HepG2 (cell line): Measurements from ENCODE around the gene MRPL3. TPM values are rescaled to one million over a fixed set of nuclear protein-coding genes. Genes with fewer than 3 reads are reported as not detected.

Experiments used
- CCDC6 ChIP-seq: sonication (generic); formaldehyde crosslinking; IDR thresholded peaks from 2 replicates; pipeline ENCODE4 v1.8.1; 2022; ENCODE audit warnings: mild to moderate bottlenecking, missing genetic modification reagents, moderate library complexity
- FOXC1 ChIP-seq: sonication (generic); formaldehyde crosslinking; IDR thresholded peaks from 2 replicates; pipeline ENCODE4 v1.8.0; 2022; ENCODE audit warnings: mild to moderate bottlenecking, missing genetic modification reagents, borderline replicate concordance
- MEIS2 ChIP-seq: sonication (generic); formaldehyde crosslinking; IDR thresholded peaks from 2 replicates; pipeline ENCODE4 v1.9.0; 2021; ENCODE audit warnings: mild to moderate bottlenecking, missing genetic modification reagents
- NKX3-1 ChIP-seq: sonication (generic); formaldehyde crosslinking; IDR thresholded peaks from 2 replicates; pipeline ENCODE4 v1.5.0; 2020; ENCODE audit warnings: missing genetic modification reagents
- NONO ChIP-seq, 2 experiments: fragments of 450-650 bp in 1 of 2; sonication (generic) in 1 of 2; formaldehyde crosslinking in 1 of 2; IDR thresholded peaks in 1 of 2; conservative IDR thresholded peaks in 1 of 2; 2 replicates each; pipeline versions ENCODE4 v1.6.1 to v1.8.0; 2017 to 2022; ENCODE audit warnings: mild to moderate bottlenecking in 1 of 2, missing genetic modification reagents in 1 of 2, moderate library complexity in 1 of 2
- PAX8 ChIP-seq: sonication (generic); formaldehyde crosslinking; IDR thresholded peaks from 2 replicates; pipeline ENCODE4 v1.8.0; 2022; ENCODE audit warnings: mild to moderate bottlenecking, missing genetic modification reagents, borderline replicate concordance
- SAP130 ChIP-seq: IDR thresholded peaks from 2 replicates; pipeline ENCODE4 v1.6.1; 2016; ENCODE audit warnings: low read depth
- SRSF9 ChIP-seq: fragments of 200-400 bp; formaldehyde crosslinking; IDR thresholded peaks from 2 replicates; pipeline ENCODE4 v1.6.1; 2018; ENCODE audit warnings: borderline replicate concordance, mild to moderate bottlenecking, low read depth, low read length; ENCODE audit not compliant: insufficient read depth, poor library complexity, severe bottlenecking
- TBP ChIP-seq: sonication (generic); formaldehyde crosslinking; IDR thresholded peaks from 2 replicates; pipeline ENCODE4 v1.5.0; 2020; ENCODE audit warnings: missing genetic modification reagents
- TGIF2 ChIP-seq: IDR thresholded peaks from 2 replicates; pipeline ENCODE4 v1.6.1; 2016; ENCODE audit warnings: control low read depth, missing compliant biosample characterization
- ZFAT ChIP-seq: sonication (generic); formaldehyde crosslinking; conservative IDR thresholded peaks from 2 replicates; pipeline ENCODE4 v1.8.1; 2023; ENCODE audit warnings: missing genetic modification reagents, inconsistent platforms
- ZFP36L1 ChIP-seq: sonication (generic); formaldehyde crosslinking; IDR thresholded peaks from 2 replicates; pipeline ENCODE4 v1.8.0; 2022; ENCODE audit warnings: mild to moderate bottlenecking, missing genetic modification reagents, moderate library complexity
- ZKSCAN1 ChIP-seq: fragments of 150-350 bp; IDR thresholded peaks from 2 replicates; pipeline ENCODE4 v1.6.1; 2014; ENCODE audit warnings: low read length
- ZNF251 ChIP-seq: sonication (generic); formaldehyde crosslinking; IDR thresholded peaks from 2 replicates; pipeline ENCODE4 v1.9.0; 2021; ENCODE audit warnings: mild to moderate bottlenecking, missing genetic modification reagents
- ZNF816 ChIP-seq: sonication (generic); formaldehyde crosslinking; IDR thresholded peaks from 2 replicates; pipeline ENCODE4 v1.8.0; 2022; ENCODE audit warnings: missing genetic modification reagents, mild to moderate bottlenecking, borderline replicate concordance
- ZNF839 ChIP-seq: sonication (generic); formaldehyde crosslinking; IDR thresholded peaks from 2 replicates; pipeline ENCODE4 v1.4.0; 2020; ENCODE audit warnings: missing genetic modification reagents, mild to moderate bottlenecking, borderline replicate concordance
- ZNF883 ChIP-seq: sonication (generic); formaldehyde crosslinking; IDR thresholded peaks from 2 replicates; pipeline ENCODE4 v1.5.1; 2020; ENCODE audit warnings: mild to moderate bottlenecking, missing genetic modification reagents; ENCODE audit errors: not compliant biosample characterization
- polyA plus RNA-seq, 8 experiments: library from polyadenylated mRNA; depleted of rRNA in 3 of 8; stranded (reverse) in 7 of 8; unstranded in 1 of 8; fragments of >200 nt; fragmentation: Illumina TruSeq in 4 of 8; extraction: Trizol in 4 of 8; gene quantifications; 2 replicates each; pipeline versions ENCODE4 v1.2.1 to v1.2.3, GENCODE V29; 2011 to 2016; ENCODE audit warnings: low read depth in 4 of 8, missing spikeins in 1 of 8, mixed read lengths in 1 of 8; ENCODE audit not compliant: insufficient read depth in 1 of 8
- total RNA-seq, 5 experiments: library from RNA; depleted of rRNA; stranded (reverse); fragments of >200 nt; fragmentation: Illumina TruSeq; extraction: Trizol; gene quantifications; 2 replicates each; pipeline ENCODE4 v1.2.3, GENCODE V29; 2016; ENCODE audit warnings: low read depth in 1 of 5
- TF ChIP-seq, protein P1 (sequence below): sonication (generic); formaldehyde crosslinking; IDR thresholded peaks from 2 replicates; pipeline ENCODE4 v1.4.0; 2020; ENCODE audit warnings: missing genetic modification reagents, borderline replicate concordance
- TF ChIP-seq, protein P2 (sequence below): sonication (generic); formaldehyde crosslinking; IDR thresholded peaks from 2 replicates; pipeline ENCODE4 v1.4.0; 2020; ENCODE audit warnings: mild to moderate bottlenecking, missing genetic modification reagents
- TF ChIP-seq, protein P3 (sequence below): sonication (generic); formaldehyde crosslinking; IDR thresholded peaks from 2 replicates; pipeline ENCODE4 v1.8.1; 2023; ENCODE audit warnings: mild to moderate bottlenecking, missing genetic modification reagents

Gene MRPL3
- total and polyA plus RNA-seq, 2 of the 13 experiments (the other 11 are each of a cell fraction or from before 2014, with no cell fraction given), result 114 to 172 TPM

DNA sequence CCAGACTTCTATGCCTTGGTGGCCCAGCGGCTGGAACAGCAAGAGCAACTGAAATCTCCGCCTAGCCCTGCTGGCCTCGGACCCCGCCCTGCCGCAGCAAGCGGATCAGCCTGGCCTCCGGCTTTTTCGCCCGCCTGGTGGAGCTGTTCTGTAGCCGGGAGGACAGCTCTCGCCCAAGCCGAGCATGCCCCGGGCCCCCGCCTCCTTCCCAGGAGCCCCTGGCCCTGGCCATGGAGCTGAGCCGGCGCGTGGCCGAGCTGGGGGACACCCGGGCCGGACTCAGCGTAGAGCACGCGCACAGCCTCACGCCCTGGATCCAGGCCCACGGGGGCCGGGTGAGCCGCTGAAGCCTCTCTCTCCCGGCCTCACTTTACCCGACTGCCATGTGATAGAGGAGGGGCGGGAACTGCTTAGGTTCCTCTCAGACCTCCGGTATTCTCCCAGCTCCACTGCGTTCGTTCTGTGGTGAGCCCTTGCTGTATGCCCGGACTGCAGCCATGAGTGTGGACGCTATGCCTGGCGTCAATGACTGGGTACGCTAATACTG, 24.1 kb upstream of the MRPL3 start (continued):
- TF ChIP-seq ZNF251 (CRISPR knock-in tag) (no peak), TBP (CRISPR knock-in tag) (no peak), ZKSCAN1 (no peak), ZNF816 (CRISPR knock-in tag) (no peak), NONO (IDR thresholded peaks at IDR 0.05) (no peak), NONO (CRISPR knock-in tag; conservative IDR thresholded peaks at IDR 0.05) (no peak), FOXC1 (no peak), ZNF839 (CRISPR knock-in tag) (no peak), SRSF9 (no peak), MEIS2 (CRISPR knock-in tag) (no peak), ZNF883 (CRISPR knock-in tag) (no peak), PAX8 (CRISPR knock-in tag) (no peak), ZFP36L1 (CRISPR knock-in tag) (no peak), ZFAT (CRISPR knock-in tag) (no peak), NKX3-1 (CRISPR knock-in tag) (no peak), SAP130 (CRISPR knock-in tag) (peak; percentile 20; the same call in 1 of the 2 replicates), CCDC6 (CRISPR knock-in tag) (no peak), TGIF2 (CRISPR knock-in tag) (no peak)
- TF ChIP-seq, protein P1, sequence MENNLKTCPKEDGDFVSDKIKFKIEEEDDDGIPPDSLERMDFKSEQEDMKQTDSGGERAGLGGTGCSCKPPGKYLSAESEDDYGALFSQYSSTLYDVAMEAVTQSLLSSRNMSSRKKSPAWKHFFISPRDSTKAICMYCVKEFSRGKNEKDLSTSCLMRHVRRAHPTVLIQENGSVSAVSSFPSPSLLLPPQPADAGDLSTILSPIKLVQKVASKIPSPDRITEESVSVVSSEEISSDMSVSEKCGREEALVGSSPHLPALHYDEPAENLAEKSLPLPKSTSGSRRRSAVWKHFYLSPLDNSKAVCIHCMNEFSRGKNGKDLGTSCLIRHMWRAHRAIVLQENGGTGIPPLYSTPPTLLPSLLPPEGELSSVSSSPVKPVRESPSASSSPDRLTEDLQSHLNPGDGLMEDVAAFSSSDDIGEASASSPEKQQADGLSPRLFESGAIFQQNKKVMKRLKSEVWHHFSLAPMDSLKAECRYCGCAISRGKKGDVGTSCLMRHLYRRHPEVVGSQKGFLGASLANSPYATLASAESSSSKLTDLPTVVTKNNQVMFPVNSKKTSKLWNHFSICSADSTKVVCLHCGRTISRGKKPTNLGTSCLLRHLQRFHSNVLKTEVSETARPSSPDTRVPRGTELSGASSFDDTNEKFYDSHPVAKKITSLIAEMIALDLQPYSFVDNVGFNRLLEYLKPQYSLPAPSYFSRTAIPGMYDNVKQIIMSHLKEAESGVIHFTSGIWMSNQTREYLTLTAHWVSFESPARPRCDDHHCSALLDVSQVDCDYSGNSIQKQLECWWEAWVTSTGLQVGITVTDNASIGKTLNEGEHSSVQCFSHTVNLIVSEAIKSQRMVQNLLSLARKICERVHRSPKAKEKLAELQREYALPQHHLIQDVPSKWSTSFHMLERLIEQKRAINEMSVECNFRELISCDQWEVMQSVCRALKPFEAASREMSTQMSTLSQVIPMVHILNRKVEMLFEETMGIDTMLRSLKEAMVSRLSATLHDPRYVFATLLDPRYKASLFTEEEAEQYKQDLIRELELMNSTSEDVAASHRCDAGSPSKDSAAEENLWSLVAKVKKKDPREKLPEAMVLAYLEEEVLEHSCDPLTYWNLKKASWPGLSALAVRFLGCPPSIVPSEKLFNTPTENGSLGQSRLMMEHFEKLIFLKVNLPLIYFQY (CRISPR knock-in tag), result no peak
- TF ChIP-seq, protein P2, sequence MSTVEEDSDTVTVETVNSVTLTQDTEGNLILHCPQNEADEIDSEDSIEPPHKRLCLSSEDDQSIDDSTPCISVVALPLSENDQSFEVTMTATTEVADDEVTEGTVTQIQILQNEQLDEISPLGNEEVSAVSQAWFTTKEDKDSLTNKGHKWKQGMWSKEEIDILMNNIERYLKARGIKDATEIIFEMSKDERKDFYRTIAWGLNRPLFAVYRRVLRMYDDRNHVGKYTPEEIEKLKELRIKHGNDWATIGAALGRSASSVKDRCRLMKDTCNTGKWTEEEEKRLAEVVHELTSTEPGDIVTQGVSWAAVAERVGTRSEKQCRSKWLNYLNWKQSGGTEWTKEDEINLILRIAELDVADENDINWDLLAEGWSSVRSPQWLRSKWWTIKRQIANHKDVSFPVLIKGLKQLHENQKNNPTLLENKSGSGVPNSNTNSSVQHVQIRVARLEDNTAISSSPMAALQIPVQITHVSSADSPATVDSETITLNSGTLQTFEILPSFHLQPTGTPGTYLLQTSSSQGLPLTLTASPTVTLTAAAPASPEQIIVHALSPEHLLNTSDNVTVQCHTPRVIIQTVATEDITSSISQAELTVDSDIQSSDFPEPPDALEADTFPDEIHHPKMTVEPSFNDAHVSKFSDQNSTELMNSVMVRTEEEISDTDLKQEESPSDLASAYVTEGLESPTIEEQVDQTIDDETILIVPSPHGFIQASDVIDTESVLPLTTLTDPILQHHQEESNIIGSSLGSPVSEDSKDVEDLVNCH (CRISPR knock-in tag), result no peak
- TF ChIP-seq, protein P3, sequence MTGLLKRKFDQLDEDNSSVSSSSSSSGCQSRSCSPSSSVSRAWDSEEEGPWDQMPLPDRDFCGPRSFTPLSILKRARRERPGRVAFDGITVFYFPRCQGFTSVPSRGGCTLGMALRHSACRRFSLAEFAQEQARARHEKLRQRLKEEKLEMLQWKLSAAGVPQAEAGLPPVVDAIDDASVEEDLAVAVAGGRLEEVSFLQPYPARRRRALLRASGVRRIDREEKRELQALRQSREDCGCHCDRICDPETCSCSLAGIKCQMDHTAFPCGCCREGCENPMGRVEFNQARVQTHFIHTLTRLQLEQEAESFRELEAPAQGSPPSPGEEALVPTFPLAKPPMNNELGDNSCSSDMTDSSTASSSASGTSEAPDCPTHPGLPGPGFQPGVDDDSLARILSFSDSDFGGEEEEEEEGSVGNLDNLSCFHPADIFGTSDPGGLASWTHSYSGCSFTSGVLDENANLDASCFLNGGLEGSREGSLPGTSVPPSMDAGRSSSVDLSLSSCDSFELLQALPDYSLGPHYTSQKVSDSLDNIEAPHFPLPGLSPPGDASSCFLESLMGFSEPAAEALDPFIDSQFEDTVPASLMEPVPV (CRISPR knock-in tag), result no peak
